T-helper 1 cell (primary cell): ENCODE data around the gene GRID1.

ENCODE experiments used
- DNase-seq, 5 donors: peaks; one replicate each; pipeline ENCODE4 v3.0.0-alpha.2; 2012 to 2020

GRID1 gene

DNA sequence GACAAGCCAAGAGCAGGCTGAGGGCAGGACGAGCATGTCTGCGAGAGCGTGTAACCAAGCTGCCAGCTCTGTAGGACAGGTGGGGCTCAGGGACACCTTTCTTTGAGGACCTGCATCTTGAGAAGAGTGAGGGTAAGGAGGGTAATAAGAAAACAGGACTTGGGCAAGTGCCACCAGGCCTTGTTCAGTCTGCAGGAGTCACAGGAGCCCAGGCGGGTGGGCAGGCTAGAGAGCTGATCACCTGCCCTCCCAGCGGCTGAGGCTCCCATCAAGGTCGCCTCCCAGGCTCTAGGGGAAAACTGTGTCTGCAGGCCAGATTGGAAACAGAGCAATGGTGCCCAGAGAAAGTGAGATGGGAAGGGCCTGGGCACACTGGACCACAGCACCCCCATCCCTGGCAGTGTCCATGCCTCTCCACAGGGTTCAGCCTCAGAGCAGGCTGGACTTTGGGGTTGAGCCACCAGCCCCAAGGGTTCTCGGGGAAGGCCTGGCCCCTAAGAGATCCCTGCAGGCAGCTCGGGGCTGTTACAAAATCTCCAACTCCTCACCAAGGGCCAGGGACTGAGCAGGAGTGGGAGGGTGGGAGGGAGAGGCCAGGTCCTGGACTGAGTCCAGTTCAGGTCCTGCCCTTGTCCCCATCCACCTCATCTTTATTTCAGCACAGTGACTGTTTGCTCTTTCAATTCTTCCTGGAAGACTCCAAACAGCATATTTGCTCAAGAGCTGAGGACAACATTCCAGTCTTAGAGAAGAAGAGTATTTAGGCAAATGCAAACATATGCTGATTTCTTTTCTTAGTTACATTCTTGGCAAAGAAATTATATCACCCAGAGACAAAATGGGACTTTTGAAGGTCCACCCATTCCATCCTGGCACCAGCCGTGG, 161.9 kb downstream of the GRID1 start:
- no peak for DNase-seq

DNA sequence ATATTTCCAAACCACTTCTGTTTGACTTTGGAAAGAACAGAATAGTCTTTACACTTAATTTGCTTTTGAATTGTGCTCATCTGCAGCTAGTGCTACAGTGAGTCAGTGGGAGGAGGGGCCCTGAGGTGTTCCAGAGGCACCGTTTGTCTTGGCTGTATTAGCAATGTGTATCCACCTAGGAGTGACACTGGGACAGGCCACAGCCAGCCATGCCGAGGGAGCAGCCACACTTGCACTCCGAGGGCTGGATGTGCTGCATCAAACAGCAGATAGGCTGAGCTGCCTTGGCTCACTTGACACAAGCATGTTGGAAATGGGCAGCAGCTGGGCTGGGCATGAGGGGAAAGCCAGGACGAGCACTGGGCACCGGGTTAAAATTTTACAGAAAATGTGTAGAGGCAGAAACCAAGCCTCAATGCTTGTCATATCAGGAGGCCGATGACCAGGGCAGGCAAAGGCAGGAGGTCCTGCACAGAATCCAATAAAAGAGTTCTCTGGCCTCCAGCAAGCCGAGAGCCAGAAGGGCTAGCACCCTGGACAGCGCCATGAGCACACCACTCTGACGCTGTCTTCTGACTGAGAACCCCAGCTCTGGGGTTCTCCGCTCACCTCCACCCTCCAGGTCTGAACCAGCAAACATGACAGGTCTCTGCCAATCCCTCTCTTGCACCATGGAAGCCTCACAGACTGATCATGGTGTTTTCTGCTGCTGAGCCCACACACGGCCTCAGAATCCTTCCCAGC, 163.3 kb downstream of the GRID1 start:
- DNase-seq = no peak

DNA sequence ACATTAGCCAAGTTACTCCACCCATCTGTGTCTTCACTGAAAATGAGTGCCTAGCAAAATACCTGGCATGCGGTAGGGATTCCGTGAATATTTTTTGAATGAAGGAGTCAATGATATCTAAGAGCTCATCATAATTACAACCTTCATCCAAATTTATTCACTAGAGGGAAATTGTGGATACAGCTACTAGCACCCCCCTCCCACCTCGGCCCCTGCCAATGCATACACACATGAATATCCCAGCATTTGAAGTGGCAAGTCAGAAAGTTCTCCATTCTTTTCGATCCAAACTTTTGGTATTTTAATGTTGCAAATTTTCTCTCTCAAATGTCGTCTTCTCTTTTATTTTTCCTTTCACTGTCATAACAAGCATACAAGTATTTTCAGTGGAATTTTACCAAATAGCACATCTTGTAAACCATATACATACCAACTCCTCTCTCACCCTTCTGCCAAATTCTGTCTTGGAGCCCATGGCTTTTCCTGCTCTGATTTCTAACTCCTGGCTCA, 164.3 kb downstream of the GRID1 start:
- no peak for DNase-seq

DNA sequence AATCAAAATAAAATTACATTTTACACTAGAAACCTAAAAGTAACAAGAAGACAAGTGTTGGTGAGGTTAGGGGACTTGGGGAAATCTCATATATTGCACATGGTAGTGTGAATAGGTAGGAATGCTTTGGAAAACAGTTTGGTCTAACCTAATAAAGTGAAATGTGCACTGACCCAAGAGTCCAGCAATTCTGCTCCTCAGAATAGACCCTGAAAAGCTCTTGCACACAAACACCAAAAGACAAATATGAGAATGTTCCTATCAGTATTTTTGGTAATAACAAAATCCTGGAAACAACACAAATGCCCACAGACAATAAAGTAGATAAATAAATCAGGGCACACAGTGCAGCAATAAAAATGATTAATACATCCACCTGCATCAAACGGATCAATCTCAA, 165.7 kb downstream of the GRID1 start:
- DNase-seq = no peak

DNA sequence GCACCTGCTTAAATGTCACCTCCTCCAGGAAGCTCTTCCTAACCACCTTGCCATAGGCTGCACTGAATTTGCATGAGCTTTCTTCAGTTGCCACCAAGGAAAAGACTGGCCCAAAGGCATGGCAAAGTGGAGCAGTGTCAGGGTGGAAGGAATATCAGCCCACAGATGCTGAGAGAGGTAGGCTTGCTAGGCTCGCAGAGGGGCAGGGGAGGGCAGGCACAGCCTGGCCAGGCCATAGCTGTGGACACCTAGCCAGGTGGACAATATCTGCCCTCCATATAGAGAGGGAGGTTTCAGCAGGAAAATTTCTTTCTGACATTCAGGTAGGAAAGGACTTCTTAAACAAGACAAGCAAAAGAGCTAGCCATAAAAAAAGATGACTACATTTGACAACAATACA, 166.3 kb downstream of the GRID1 start:
- no peak for DNase-seq

DNA sequence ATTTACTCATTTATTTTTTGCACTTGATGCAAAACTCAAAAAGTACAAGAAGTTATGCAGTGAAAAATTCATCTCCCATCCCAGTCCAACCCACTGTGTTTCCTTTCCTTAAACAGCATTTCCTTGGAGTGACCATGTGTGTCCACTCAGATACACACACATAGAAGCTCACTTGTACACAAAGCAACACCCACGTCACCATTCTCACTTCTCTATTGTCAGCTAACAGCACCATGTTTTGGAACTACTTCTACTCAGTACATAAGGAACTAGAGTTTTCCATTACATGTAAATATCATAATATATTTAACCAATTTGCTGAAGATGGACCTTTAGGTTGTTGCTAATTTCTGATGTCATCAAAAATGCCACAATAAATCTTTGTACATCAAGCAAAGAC, 167.6 kb downstream of the GRID1 start:
- no peak for DNase-seq

DNA sequence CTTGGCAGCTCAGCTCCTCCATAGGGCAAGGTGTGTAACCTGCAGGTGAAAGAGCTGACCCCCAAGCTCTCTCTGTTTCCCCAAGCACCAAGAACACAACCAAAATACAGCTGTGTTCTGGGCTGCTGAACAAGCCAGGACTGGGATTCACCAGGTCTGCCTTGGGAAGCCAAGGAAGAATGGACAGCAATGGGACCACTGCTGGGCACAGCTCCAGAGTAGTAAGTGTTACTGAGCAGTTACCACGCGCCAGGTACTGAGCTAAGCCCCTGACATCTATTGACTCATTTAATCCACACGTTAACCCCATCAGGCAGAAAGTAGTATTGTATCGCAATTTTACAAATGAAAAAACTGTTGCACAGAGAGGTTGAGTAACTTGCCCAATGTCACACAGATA, 168.3 kb downstream of the GRID1 start:
- DNase-seq = no peak

DNA sequence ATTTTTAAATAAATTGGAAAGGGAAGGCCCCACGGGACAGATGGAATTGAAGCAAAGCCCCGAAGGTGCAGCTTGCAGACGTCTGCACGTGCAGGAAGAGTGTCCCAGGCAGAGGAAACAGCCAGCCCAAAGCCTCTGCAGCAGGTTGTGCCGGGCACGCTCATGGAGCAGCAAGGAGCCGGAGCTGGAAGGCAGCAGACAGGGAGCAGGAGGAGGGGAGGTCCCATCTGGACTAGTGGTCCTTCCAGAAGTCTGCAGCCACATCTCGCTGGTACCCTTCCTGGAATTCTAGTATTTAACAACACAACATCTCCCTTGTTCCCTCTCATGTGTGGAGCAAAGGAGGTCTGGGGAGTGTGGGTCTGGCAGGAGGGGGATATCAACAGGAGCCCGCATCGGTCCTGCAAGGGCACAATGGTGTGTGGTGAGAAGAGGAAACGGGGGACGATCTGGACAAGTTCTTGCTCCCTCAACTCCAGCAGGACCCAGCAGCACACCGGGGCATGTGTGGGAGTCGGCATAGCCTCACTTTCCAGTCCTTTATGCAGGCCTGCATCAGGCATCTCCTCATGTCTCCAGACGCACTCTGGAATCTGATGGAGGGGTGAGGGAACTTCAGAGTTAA, 169.3 kb downstream of the GRID1 start:
- no peak for DNase-seq

DNA sequence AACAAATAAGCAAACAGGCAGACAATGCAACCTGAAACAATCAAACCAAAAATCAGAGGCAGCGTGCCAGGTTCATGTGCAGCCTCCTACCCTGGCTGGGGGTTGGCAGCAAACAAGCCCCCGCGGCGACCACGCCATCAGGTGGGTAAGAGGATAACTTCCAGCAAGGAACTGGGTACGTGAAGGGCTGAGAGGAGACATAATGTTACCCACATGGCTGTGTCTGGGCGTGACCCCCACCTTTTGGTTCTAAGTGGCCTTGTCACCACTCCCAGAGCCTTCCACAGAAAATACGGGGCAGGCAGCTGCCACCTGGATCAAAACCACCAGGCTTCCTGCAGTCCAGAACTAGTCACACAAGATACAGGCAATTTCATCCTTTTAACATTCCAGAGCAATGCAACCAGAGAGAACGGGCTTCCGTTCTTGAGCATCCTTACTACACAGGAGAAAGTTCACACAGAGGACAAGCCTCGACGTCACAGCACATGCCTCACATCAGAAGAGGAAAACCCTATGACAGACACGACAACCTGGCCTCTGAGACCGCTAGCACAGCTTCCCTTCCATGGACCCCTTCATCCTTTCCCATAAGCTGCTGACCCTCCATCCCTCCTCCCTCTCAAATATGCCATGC, 171.0 kb downstream of the GRID1 start:
- DNase-seq = no peak

DNA sequence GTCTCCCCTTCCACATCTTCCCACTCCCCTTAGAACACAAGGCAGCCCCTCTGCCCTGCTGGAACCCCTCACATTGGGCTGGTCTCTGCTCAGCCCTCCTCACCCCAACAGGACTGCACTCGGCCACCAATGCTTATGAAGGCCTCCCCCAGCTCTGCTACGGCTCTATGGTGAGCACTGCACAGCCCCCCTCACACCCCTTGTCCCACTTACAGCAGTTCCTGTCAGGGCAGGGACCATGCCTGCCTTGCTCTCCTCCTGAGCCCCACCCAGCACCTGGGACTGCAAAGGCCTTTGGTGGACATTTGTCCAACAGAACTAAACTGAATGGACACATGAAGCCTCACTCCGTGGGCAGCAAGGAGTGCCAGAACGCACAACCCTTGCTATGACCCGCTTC, 171.9 kb downstream of the GRID1 start:
- no peak for DNase-seq

DNA sequence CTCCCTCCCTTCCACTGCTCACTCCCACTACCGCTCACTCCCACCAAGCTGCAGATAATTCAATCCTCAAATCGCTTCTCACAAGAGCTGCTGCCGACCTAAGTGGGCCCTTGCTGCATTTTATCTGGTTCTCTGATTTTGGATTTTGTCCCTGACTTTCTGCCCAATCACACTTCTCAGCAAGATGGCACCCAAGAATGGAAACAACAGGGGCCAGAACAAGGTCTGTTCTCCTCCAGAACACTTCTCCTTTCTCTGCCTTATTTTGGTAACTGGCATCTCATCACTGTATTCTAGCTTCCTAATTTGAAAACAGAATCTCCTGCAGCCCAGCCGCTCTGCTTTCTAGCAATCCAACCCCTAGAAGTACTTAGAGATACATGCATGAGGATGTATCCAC, 172.8 kb downstream of the GRID1 start:
- DNase-seq = no peak

DNA sequence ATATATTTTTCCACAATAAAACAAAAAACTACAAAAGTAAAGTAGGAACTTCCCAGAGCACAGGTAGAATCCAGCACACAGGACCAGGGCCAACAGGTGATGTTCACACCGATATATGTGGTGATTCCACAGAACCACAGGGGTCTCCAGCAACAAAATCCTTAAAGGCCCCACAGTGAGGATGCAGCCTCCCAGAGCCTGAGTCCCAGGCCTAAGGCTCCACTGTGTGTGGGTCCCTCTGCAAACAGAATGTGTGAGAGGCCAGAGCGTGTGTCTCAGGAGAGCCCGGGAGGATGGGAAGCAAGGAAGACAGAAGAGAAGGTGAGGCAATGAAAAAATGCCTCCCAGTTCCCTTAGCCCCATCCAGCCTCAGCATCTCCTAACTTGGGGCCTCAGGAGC, 173.9 kb downstream of the GRID1 start:
- DNase-seq = no peak

DNA sequence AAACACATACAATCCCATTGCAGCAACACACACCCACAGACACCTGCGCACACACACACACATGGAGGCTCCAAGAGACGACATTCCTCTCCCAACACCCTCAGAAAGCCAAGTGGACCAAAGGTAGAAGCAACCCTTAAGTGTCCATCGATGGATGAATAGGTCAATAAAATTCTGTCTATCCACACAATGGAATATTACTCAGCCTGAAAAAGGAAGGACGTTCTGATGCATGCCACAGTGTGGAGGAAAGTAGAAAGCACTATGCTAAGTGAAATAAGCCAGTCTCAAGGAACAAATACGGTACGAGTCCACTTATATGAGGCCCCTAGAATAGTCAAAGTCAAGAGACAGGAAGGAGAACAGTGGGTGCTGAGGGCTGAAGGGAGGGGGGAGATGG, 174.4 kb downstream of the GRID1 start:
- no peak for DNase-seq

DNA sequence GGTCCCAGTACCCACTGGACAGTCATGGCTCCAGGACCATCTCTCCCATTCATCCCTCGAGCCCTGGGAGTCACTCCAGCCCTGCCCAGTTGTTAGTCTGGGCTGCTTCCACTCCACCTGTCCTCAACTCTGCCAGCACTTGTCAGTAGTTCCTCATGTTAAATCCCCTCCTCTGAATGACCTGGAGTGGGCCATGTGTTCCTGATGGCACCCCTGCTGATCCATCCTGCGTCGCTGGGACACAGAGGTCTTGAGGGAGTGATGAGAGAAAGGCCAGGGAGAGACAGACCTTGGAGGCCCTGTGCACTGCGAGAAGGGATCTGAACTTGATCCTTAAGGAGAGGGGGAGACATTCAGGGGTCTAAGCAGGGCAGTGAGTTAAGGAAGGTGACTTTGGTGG, 174.9 kb downstream of the GRID1 start:
- no peak for DNase-seq

DNA sequence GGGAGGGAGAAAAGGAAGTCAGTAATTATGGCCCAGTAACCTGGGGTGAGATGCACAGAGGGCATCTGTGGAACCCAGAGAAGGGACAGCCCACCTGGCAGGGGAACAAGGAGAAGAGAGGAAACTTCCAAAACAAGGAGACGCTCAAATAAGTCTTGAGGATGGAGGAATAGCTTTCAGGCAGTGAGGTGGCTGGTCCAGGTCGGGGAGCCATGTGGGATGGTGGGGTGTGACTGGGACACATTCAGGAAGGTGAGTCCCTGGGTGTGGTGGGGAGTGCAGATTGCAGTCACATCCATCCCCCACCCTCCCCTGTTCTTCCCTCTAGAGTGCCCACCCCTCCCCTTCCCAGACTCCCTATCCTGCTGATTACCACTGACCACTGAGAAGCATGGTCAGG, 175.4 kb downstream of the GRID1 start:
- DNase-seq = no peak

DNA sequence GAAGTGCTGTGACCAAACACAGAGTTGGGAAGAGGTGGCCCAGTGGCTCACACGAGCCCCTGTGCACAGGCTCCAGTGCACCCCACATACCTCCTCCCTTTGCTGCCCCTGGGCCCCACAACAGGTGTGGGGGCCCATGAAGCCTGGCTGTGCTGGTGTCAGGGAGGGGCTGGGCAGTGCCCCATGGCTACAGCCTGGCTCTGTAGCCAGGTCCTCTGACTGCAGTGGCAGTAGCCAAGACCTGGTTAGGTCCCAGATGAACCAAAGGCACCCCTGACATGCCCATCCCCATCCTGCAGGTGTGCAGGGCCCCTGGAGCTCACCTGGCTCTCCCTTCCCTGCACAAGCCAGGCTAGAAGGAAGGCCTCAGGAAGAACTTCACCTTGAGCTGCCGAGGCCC, 176.3 kb downstream of the GRID1 start:
- no peak for DNase-seq

DNA sequence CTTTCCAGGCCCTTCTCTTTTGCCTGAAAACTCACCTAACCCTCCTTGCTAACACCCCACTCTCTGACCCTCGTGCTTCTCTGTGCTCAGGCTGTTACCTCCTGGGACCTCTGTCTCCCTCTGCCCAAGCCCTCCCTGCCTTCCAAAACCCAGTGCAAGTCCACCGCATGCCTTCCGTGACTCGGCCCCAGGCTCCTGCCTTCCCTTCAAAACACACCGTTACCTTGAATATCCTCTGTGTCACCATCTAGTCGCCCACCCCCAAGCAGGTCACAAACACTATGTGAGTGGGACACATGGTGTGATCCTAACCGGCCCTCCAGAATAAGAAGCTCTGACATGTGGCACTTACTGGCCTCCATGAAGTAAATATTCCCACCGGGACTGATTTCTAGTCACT, 176.7 kb downstream of the GRID1 start:
- no peak for DNase-seq

DNA sequence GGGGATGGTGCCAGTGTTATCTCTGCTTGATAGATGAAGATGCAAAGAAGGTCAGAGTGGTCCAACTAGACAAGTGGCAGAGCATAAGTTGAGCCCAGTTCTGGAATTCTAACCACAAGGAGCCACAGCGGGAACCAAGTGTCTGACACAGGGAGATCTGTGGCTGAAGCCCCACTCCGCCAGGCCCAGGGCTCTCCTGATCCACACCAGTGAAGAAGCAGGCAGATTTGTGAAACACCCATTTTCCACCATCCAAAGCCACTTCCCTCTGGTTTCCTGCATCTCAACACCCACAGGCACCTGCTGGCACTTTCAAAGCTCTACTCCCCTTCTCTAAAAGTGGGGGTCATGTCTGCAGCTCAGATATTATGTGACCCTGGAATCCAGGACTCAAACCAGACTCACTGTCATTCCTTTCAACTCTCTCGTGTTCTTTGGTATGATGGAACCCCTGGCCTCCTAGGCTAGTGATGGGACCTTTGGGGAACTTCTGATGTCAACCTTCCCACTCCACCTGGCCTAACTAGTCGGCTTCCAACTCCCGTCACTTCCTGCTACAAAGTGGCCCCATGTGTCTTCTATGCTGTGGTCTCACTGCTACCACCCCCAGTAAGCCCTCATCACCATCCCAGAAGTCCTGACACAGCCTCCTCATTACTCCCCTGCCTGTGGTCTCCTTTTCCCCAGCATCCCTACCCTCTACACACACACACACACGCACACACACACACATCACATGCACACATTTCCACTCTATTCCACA, 177.6 kb downstream of the GRID1 start:
- DNase-seq = no peak

DNA sequence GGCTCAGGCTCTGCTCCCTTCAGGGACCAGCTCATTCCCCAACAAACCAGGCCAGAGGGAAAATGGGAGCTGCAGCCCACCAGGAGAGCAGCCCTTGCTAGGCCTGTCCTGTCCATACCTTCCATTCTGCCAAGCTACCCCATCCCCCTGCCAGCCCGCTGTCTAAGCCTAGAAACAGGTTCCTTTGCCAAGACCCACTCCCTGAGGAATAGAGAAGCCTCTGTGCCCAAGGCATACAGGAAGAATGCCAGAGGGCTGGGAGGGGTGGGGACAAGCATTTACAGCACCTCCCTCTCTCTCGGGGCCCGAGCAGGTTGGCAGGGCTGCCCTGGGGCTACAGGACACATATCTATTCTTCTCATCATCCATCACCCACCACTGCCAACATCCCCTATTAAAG, 178.3 kb downstream of the GRID1 start:
- DNase-seq = no peak

DNA sequence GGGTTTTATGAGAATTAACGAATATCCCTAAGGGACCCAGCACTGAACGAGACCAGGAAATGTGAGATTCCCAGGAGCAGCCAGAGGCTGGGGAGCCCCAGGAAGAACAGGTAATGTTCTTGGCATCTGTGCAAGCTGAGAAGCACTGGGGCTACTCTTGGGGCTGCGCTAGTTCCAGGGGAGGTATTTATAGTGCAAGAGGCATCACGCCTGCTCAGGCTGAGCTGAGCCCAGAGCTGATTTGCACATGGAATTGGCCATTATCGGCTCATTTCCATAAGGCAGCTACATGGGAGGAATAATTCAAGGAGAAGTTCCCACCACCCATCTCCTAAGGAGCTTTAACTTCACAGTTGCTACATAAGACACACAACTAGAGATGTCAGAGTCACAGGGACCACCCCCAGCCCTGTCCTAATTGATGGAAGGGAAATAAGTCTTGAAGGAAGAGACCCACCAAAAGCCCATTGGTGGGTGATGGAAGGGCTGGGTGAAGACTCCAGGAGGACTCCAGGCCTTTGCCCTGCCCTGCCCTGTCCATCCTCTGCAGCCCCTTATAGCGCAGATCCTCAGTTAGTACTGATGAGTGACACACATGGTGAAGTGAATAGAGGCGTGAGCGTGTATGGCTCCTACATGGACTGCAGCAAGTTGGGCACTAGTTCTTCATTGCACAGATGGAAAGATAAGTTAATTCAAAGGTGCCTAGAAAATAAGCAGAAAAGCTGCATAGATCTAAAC, 178.9 kb downstream of the GRID1 start:
- DNase-seq = no peak

DNA sequence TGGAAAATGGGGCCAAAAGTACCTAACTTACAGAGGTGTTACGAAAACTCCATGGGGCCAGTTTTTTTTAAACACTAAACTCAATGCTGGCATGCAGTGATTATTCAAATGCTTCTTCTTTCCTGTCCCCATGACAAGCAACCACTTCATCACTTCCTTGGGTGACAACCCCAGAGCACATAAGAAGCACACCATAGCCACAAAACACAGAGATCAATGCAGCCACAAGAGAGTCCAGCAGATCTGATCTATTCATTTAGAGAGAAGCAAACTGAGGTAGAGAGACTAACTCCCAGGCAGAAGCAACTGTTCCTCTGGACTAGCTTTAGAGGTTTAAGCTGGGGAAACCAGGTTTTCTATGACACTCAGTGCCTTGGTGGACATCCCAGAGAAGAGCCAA, 180.0 kb downstream of the GRID1 start:
- no peak for DNase-seq

DNA sequence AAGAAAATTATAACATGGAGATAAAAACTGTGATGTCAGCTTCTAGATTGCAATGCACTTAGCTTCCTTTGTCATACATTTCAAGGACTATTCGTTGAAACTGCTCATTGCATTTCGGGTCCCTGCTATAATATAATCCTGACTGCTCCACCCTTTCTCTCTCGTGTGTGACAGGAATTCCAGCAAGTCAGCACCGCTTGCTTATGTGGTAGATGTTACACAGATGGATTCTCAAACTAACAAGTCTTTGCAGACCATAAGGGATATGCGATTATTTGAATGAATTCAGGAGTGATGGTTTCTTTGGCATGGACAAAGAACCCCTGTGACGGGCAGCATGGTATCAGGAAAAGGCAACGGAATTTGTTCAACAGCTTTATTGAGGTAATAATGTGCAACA, 184.0 kb downstream of the GRID1 start:
- DNase-seq = no peak
